Left lung (tissue), 10 donors: Measurements from ENCODE around the gene NLN. TPM values are rescaled to one million over a fixed set of nuclear protein-coding genes. Genes with fewer than 3 reads are reported as not detected.

Source experiments
- ATAC-seq: fragments of 200-7000 bp; cut with Tn5 transposase; one replicate; pipeline ENCODE4 v1.9.1; 2020; ENCODE audit warnings: moderate library complexity
- DNase-seq, 4 donors: peaks; one replicate each; pipeline ENCODE4 v3.0.0-alpha.2; 2013 to 2020
- H3K27ac ChIP-seq, 2 donors: fragments of 200-600 bp; sonication (generic) in 1 of 2; one replicate each; pipeline versions ENCODE4 v1.5.0 to v1.8.0; 2020 to 2021
- H3K27me3 ChIP-seq, 2 donors: fragments of 200-600 bp; sonication (generic) in 1 of 2; one replicate each; pipeline versions ENCODE4 v1.5.0 to v1.8.0; 2020 to 2021
- H3K36me3 ChIP-seq, 2 donors: fragments of 200-600 bp; sonication (generic) in 1 of 2; one replicate each; pipeline versions ENCODE4 v1.5.0 to v1.8.0; 2020 to 2021
- H3K4me1 ChIP-seq, 2 donors: fragments of 200-600 bp; one replicate each; pipeline ENCODE4 v1.8.0; 2021
- H3K4me3 ChIP-seq, 2 donors: fragments of 200-600 bp; sonication (generic) in 1 of 2; one replicate each; pipeline versions ENCODE4 v1.5.0 to v1.8.0; 2020 to 2021; ENCODE audit warnings: mild to moderate bottlenecking in 1 of 2
- H3K9me3 ChIP-seq, 2 donors: fragments of 200-600 bp; sonication (generic) in 1 of 2; one replicate each; pipeline versions ENCODE4 v1.5.0 to v1.8.0; 2020 to 2021
- CTCF ChIP-seq, 2 donors: fragments of 200-600 bp; sonication (generic) in 1 of 2; IDR thresholded peaks; one replicate each; pipeline versions ENCODE4 v1.5.0 to v1.8.0; 2021; ENCODE audit warnings: antibody characterized with exemption in 2 of 2
- intact Hi-C, 2 donors: fragments of 100-400 bp; cut with DNase I; formaldehyde crosslinking; loops; one replicate each; pipeline versions ENCODE4 v1.11.2 to v1.14.2; 2022
- polyA plus RNA-seq, 6 donors: library from polyadenylated mRNA; unstranded; fragments of 120-200 nt; gene quantifications; one replicate each; pipeline ENCODE4 v1.2.1, GENCODE V29; 2013; ENCODE audit not compliant: insufficient read length in 6 of 6
- total RNA-seq, 2 donors: library from RNA; stranded (reverse); fragmentation: NEBNext Ultra II Directional; extraction: Animal tissue kit (Norgen Biotek cat#: 25700); gene quantifications; one replicate each; pipeline ENCODE4 v1.2.1, GENCODE V29; 2021
- donor health status: DM: no; HTN: yes; CAD: no.
- donor health status: DM: no; HTN: no; CAD: no.

Gene NLN
- total and polyA plus RNA-seq, 8 donors = 18.0 to 29.1 (median 22.3) TPM

- Histone ChIP-seq H3K4me1 (peaks cover 4% of the 10 kb centered on the region in 2 donors), H3K27me3 (no peaks in the 10 kb centered on the region), H3K27ac (no peak overlapping the region), H3K4me3 (no peak overlapping the region), H3K36me3 (no peaks in the 10 kb centered on the region), H3K9me3 (no peaks in the 10 kb centered on the region)
- no peak for DNase-seq
- no peak for TF ChIP-seq CTCF (IDR thresholded peaks at IDR 0.05)
- intact Hi-C loops = no loop called here
- ATAC-seq = no peak
Observed at GRCh38 chr5:65797481-65797880, 75.5 kb downstream of the NLN start.

GRCh38 chr5:65799857-65800256, 77.9 kb downstream of the NLN start:
- peaks cover 0 to 14% of the 10 kb centered on the region in 2 donors for H3K4me1 ChIP-seq
- no peak for DNase-seq
- no peaks in the 10 kb centered on the region for H3K9me3 ChIP-seq
- intact Hi-C loops = no loop called here
- no peaks in the 10 kb centered on the region for H3K27me3 ChIP-seq
- no peak overlapping the region for H3K27ac ChIP-seq
- ATAC-seq = no peak
- no peak for TF ChIP-seq CTCF (IDR thresholded peaks at IDR 0.05)
- H3K36me3 ChIP-seq = no peaks in the 10 kb centered on the region
- no peak overlapping the region for H3K4me3 ChIP-seq

GRCh38 chr5:65800775-65801174, 78.8 kb downstream of the NLN start:
- peaks cover 0 to 14% of the 10 kb centered on the region in 2 donors for H3K4me1 ChIP-seq
- intact Hi-C loops = no loop called here
- DNase-seq (no peak), ATAC-seq (no peak)
- TF ChIP-seq CTCF (IDR thresholded peaks at IDR 0.05) = no peak
- no peaks in the 10 kb centered on the region for H3K9me3 ChIP-seq
- H3K36me3 ChIP-seq = no peaks in the 10 kb centered on the region
- no peaks in the 10 kb centered on the region for H3K27me3 ChIP-seq
- H3K27ac ChIP-seq = peak overlapping the region in 1 of 2 donors; percentile 35
- no peak overlapping the region for H3K4me3 ChIP-seq

GRCh38 chr5:65801352-65801783, 79.4 kb downstream of the NLN start:
- ATAC-seq (no peak), DNase-seq (no peak)
- TF ChIP-seq CTCF (IDR thresholded peaks at IDR 0.05) = no peak
- peaks cover 0 to 14% of the 10 kb centered on the region in 2 donors for H3K4me1 ChIP-seq
- no peaks in the 10 kb centered on the region for H3K36me3 ChIP-seq
- intact Hi-C loops = no loop called here
- no peak overlapping the region for H3K4me3 ChIP-seq
- peak overlapping the region in 1 of 2 donors; percentile 35 for H3K27ac ChIP-seq
- H3K9me3 ChIP-seq = no peaks in the 10 kb centered on the region
- no peaks in the 10 kb centered on the region for H3K27me3 ChIP-seq

GRCh38 chr5:65802080-65802479, 80.1 kb downstream of the NLN start:
- no peak for DNase-seq
- intact Hi-C loops = no loop called here
- Histone ChIP-seq H3K27ac (no peak overlapping the region), H3K4me3 (no peak overlapping the region), H3K27me3 (no peaks in the 10 kb centered on the region), H3K4me1 (peaks cover 0 to 14% of the 10 kb centered on the region in 2 donors), H3K36me3 (no peaks in the 10 kb centered on the region), H3K9me3 (no peaks in the 10 kb centered on the region)
- ATAC-seq = no peak
- no peak for TF ChIP-seq CTCF (IDR thresholded peaks at IDR 0.05)
